OCI-M2 (cell line): Measurements from ENCODE around the gene BLVRA.

Experiments used
- DNase-seq: peaks from one replicate; lab custom pipeline; 2025; ENCODE audit not compliant: unreplicated experiment; lab: John Stamatoyannopoulos, UW

Gene BLVRA

DNA sequence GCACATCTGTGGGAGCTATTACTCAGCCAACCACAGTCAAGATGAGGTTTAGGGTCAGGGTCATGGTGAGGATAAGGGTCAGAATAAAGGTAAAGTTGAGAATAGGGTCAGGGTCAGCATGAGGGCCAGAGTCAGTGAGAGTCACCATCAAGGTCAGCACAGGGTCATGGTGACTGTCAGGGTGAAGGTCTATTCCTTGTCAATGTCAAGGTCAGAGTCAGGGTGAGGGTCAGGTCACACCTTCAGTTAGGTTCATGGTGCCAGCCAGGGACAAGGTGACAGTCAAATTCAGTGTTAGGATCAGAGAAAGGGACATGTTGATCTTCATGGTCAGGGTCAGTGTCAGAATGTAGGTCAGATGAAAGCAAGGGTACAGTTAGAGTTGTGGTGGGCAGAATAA lies 96.7 kb downstream of the BLVRA start:
- DNase-seq = no peak

DNA sequence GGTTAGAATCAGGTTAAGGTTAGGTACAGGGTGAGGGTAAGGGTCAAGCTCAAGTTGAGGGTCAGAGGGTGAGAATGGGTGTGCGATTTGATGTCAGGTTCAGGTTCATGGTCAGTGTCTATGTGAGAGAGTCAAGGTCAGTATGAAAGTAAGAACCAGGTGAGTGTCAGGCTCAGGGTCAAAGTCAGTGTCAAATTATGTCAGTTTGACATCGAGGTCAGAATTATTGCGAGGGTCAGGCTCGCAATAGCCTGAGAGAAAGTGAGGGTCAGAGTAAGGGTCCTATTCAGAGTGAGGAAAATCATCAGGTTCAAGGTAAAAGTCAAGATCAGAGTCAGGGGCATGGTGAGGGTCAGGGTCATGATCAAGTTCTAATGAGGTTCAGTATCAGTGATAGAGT lies 97.8 kb downstream of the BLVRA start:
- DNase-seq = no peak
